Amygdala (tissue), 56 donors: ENCODE results near the gene HMGCLL1.

Experiments
- DNase-seq, 56 donors: peaks; one replicate each; lab custom pipeline; 2025; lab: John Stamatoyannopoulos, UW

The HMGCLL1 gene

GRCh38 chr6:55447891-55448290 is 131.1 kb downstream of the HMGCLL1 start:
- DNase-seq, result no peak

- DNase-seq, result peak in 1 of 56 donors; percentile 19
These were observed 133.3 kb downstream of the HMGCLL1 start for GRCh38 chr6:55445648-55446204.

GRCh38 chr6:55443238-55444134 is 135.5 kb downstream of the HMGCLL1 start:
- no peak for DNase-seq

- DNase-seq, result no peak
These were observed 140.8 kb downstream of the HMGCLL1 start for GRCh38 chr6:55438203-55438602.

- DNase-seq, result no peak
These were observed 141.9 kb downstream of the HMGCLL1 start for GRCh38 chr6:55437141-55437540.

- no peak for DNase-seq
These were observed 145.4 kb downstream of the HMGCLL1 start for GRCh38 chr6:55433446-55434130.

- no peak for DNase-seq
These were observed 155.1 kb downstream of the HMGCLL1 start for GRCh38 chr6:55423933-55424332.

GRCh38 chr6:55410674-55411073 is 168.3 kb downstream of the HMGCLL1 start:
- DNase-seq, result no peak

- no peak for DNase-seq
These were observed 173.3 kb downstream of the HMGCLL1 start for GRCh38 chr6:55405474-55406235.

GRCh38 chr6:55399351-55399750 is 179.6 kb downstream of the HMGCLL1 start:
- DNase-seq, result no peak

GRCh38 chr6:55397986-55398385 is 181.0 kb downstream of the HMGCLL1 start:
- no peak for DNase-seq

- DNase-seq, result no peak
These were observed 183.1 kb downstream of the HMGCLL1 start for GRCh38 chr6:55395871-55396270.

GRCh38 chr6:55388211-55388610 is 190.8 kb downstream of the HMGCLL1 start:
- DNase-seq, result no peak
